ENCODE results near the gene RIOK1. TPM values are rescaled to one million over a fixed set of nuclear protein-coding genes. Genes with fewer than 3 reads are reported as not detected.
"Not testable (repeated sequence)": the region's sequence is repeated elsewhere in the genome, so short reads cannot be mapped to it uniquely, and the experiment has no call there.

Gene RIOK1
- total RNA-seq, 2 experiments from 2014 or later: 25.8 to 29.1 TPM

- ChIA-PET POLR2A (no interaction called here), CTCF (no interaction called here)
- Mint-ChIP-seq H3K4me3 (no peak overlapping the region), H3K27ac (no peak overlapping the region), H3K9me3 (no peaks in the 10 kb centered on the region), H3K36me3 (ENCODE audit: low read depth) (no peaks in the 10 kb centered on the region), H3K27me3 (peaks cover 4% of the 10 kb centered on the region), H3K4me1 (no peaks in the 10 kb centered on the region)
- DNase-seq: no peak
These were observed 59.4 kb downstream of the RIOK1 start for GRCh38 chr6:7449018-7449417.

GRCh38 chr6:7451326-7451725 is 61.7 kb downstream of the RIOK1 start:
- CTCF ChIA-PET: no interaction called here

GRCh38 chr6:7452898-7453297 is 63.3 kb downstream of the RIOK1 start:
- CTCF ChIA-PET: no interaction called here
- Mint-ChIP-seq H3K9me3 (no peaks in the 10 kb centered on the region), H3K27ac (no peak overlapping the region)

More at GRCh38 chr6:7451326-7451725, 61.7 kb downstream of the RIOK1 start:
- H3K4me3 Mint-ChIP-seq: no peak overlapping the region
- no peak overlapping the region for H3K27ac Mint-ChIP-seq
- H3K9me3 Mint-ChIP-seq: no peaks in the 10 kb centered on the region
- peaks cover 2% of the 10 kb centered on the region for H3K27me3 Mint-ChIP-seq
- no peaks in the 10 kb centered on the region for H3K36me3 Mint-ChIP-seq (ENCODE audit: low read depth)
- H3K4me1 Mint-ChIP-seq: no peaks in the 10 kb centered on the region
- POLR2A ChIA-PET: no interaction called here
- no peak for DNase-seq

GRCh38 chr6:7454696-7455358 is 65.2 kb downstream of the RIOK1 start:
- Mint-ChIP-seq H3K27ac (no peak overlapping the region), H3K36me3 (ENCODE audit: low read depth) (no peaks in the 10 kb centered on the region), H3K27me3 (peaks cover 2% of the 10 kb centered on the region), H3K9me3 (no peaks in the 10 kb centered on the region), H3K4me3 (no peak overlapping the region), H3K4me1 (no peaks in the 10 kb centered on the region)
- ChIA-PET POLR2A (no interaction called here), CTCF (interaction anchor here (0.6 kb wide), 1 partner anchor 38 kb away, joined by 3 read pairs; no protein-coding TSS in a partner anchor)
- no peak for DNase-seq

More at GRCh38 chr6:7452898-7453297, 63.3 kb downstream of the RIOK1 start:
- DNase-seq: no peak
- Mint-ChIP-seq H3K4me3 (no peak overlapping the region), H3K27me3 (peaks cover 2% of the 10 kb centered on the region), H3K4me1 (no peaks in the 10 kb centered on the region), H3K36me3 (ENCODE audit: low read depth) (no peaks in the 10 kb centered on the region)
- POLR2A ChIA-PET: no interaction called here

GRCh38 chr6:7456302-7456701 is 66.7 kb downstream of the RIOK1 start:
- H3K27me3 Mint-ChIP-seq; CTCF ChIA-PET; H3K36me3 Mint-ChIP-seq (ENCODE audit: low read depth); DNase-seq; H3K4me3 Mint-ChIP-seq; H3K4me1 Mint-ChIP-seq; H3K27ac Mint-ChIP-seq; H3K9me3 Mint-ChIP-seq; POLR2A ChIA-PET: not testable (repeated sequence)

- CTCF ChIA-PET: no interaction called here
- Mint-ChIP-seq H3K27ac (no peak overlapping the region), H3K9me3 (no peaks in the 10 kb centered on the region), H3K27me3 (peaks cover 10% of the 10 kb centered on the region), H3K4me3 (no peak overlapping the region), H3K36me3 (ENCODE audit: low read depth) (no peaks in the 10 kb centered on the region), H3K4me1 (no peaks in the 10 kb centered on the region)
- POLR2A ChIA-PET: no interaction called here
- no peak for DNase-seq
These were observed 71.8 kb downstream of the RIOK1 start for GRCh38 chr6:7461416-7461815.

GRCh38 chr6:7463785-7464184 is 74.2 kb downstream of the RIOK1 start:
- DNase-seq: no peak
- H3K36me3 Mint-ChIP-seq (ENCODE audit: low read depth): no peaks in the 10 kb centered on the region
- ChIA-PET CTCF (no interaction called here), POLR2A (interaction anchor here (0.6 kb wide), 1 partner anchor 19 kb away, joined by 3 read pairs; no protein-coding TSS in a partner anchor)
- no peak overlapping the region for H3K4me3 Mint-ChIP-seq
- peaks cover 19% of the 10 kb centered on the region for H3K27me3 Mint-ChIP-seq
- no peak overlapping the region for H3K27ac Mint-ChIP-seq
- H3K9me3 Mint-ChIP-seq: no peaks in the 10 kb centered on the region
- H3K4me1 Mint-ChIP-seq: no peaks in the 10 kb centered on the region

- DNase-seq: no peak
- no peaks in the 10 kb centered on the region for H3K36me3 Mint-ChIP-seq (ENCODE audit: low read depth)
- no peaks in the 10 kb centered on the region for H3K9me3 Mint-ChIP-seq
- CTCF ChIA-PET: interaction anchor here (1.0 kb wide), 1 partner anchor 31 kb away, joined by 3 read pairs; no protein-coding TSS in a partner anchor
- no peak overlapping the region for H3K4me3 Mint-ChIP-seq
- POLR2A ChIA-PET: no interaction called here
- peaks cover 22% of the 10 kb centered on the region for H3K27me3 Mint-ChIP-seq
- H3K4me1 Mint-ChIP-seq: peaks cover 6% of the 10 kb centered on the region
- H3K27ac Mint-ChIP-seq: no peak overlapping the region
These were observed 77.6 kb downstream of the RIOK1 start for GRCh38 chr6:7467007-7467897.

Other genes starting within 250 kb of the RIOK1 start
- 100 to 1,000 TPM; 141 to 150 TPM for gene SSR1, start 76.6 kb upstream of the RIOK1 start, total RNA-seq
- gene CAGE1, start 66 bp upstream of the RIOK1 start, total RNA-seq: under 1 TPM in 1 of 2 experiments, not detected in 1; 0.12 TPM
- gene DSP, start 151.9 kb downstream of the RIOK1 start, total RNA-seq: under 1 TPM; 0.04 to 0.10 TPM
- 10 to 100 TPM; 13.5 to 17.6 TPM for gene SNRNP48, start 200.4 kb downstream of the RIOK1 start, total RNA-seq